ENCODE results near the gene ZNF497. TPM values are rescaled to one million over a fixed set of nuclear protein-coding genes. Genes with fewer than 3 reads are reported as not detected.

ZNF497 gene
- total and polyA plus RNA-seq, 2 of the 13 experiments (the other 11 are each of a cell fraction or from before 2014, with no cell fraction given), result 1.5 to 1.9 TPM

DNA sequence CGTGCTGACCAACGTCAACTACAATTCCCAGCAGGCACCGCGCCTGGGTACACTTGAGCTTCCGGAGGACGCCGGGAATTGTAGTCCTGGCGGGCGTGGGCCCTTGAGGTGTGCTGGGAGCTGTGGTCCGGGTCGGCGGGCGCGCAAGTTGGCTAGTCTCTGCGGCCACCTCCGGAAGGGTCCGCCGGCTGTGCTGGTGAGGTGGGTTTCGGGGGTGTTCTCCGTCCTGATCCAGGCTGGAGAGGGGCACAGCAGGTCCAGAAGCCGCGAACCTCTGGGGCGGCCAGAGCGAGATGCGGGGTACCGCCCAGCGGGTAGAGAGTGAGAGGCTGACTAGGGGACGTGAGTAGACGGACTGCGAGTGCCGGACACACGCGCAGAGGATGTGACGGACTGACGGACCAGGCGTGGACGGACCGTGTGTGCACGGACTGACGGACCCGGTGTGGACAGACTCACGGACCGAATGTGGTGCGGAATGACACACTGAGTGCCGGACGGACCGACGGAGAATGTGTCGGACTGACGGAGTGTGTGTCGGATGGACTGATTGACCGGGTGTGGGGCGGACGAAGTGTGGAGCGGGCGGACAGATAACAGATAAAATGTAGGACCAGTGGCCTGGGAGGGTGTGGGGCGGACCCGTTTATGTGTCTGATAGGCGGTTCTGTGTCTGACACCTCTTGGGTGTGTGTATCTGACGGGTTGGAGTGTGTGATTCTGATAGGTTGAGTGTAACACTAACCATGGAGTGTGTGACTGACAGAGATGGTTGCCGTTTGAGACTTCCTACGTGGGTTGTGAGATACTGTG lies 35.4 kb downstream of the ZNF497 start, which contains the start of gene ZSCAN22 (continued):
- peak; percentile 91; the same call in 1 of the 2 replicates for TF ChIP-seq ZNF598 (CRISPR knock-in tag; IDR thresholded peaks at IDR 0.05; ENCODE audit: borderline replicate concordance)
- no peak for TF ChIP-seq CC2D1A (CRISPR knock-in tag; IDR thresholded peaks at IDR 0.05)
- TF ChIP-seq RELA (CRISPR knock-in tag; IDR thresholded peaks at IDR 0.05), result peak; percentile 53; the same call in 1 of the 2 replicates
- no peak for TF ChIP-seq ZNF775 (CRISPR knock-in tag; IDR thresholded peaks at IDR 0.05; ENCODE audit: borderline replicate concordance)
- TF ChIP-seq, protein P1, sequence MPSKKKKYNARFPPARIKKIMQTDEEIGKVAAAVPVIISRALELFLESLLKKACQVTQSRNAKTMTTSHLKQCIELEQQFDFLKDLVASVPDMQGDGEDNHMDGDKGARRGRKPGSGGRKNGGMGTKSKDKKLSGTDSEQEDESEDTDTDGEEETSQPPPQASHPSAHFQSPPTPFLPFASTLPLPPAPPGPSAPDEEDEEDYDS (CRISPR knock-in tag; IDR thresholded peaks at IDR 0.05), result peak; percentile 62
- TF ChIP-seq POLR2A (IDR thresholded peaks at IDR 0.05; ENCODE audit: insufficient read depth in 1 of 2, low read depth in 2 of 2, low read length in 2 of 2), result peak; percentile 59 to 75
- TF ChIP-seq ZNF18 (CRISPR knock-in tag; IDR thresholded peaks at IDR 0.05; ENCODE audit: insufficient replicate concordance), result peak; percentile 76
- TF ChIP-seq ZNF850 (CRISPR knock-in tag; conservative IDR thresholded peaks at IDR 0.05), result no peak
- TF ChIP-seq HNRNPLL (IDR thresholded peaks at IDR 0.05; ENCODE audit: low read depth, low read length, poor library complexity, severe bottlenecking), result peak; percentile 85
- TF ChIP-seq, protein P2, sequence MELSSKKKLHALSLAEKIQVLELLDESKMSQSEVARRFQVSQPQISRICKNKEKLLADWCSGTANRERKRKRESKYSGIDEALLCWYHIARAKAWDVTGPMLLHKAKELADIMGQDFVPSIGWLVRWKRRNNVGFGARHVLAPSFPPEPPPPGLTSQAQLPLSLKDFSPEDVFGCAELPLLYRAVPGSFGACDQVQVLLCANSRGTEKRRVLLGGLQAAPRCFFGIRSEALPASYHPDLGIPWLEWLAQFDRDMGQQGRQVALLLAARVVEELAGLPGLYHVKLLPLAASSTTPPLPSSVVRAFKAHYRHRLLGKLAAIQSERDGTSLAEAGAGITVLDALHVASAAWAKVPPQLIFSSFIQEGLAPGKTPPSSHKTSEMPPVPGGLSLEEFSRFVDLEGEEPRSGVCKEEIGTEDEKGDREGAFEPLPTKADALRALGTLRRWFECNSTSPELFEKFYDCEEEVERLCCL (CRISPR knock-in tag; IDR thresholded peaks at IDR 0.05; ENCODE audit: borderline replicate concordance), result 0 out of 2 replicates have a peak, but pooled peaks have one; percentile 59
- no peak for TF ChIP-seq ZFP37 (CRISPR knock-in tag; IDR thresholded peaks at IDR 0.05; ENCODE audit: borderline replicate concordance)
- no peak for TF ChIP-seq PRPF4 (IDR thresholded peaks at IDR 0.05; ENCODE audit: low read depth, low read length, poor library complexity, severe bottlenecking)
- TF ChIP-seq NKX3-1 (CRISPR knock-in tag; IDR thresholded peaks at IDR 0.05), result 0 out of 2 replicates have a peak, but pooled peaks have one; percentile 65
- no peak for TF ChIP-seq FOXM1 (CRISPR knock-in tag; IDR thresholded peaks at IDR 0.05)
- TF ChIP-seq IKZF4 (CRISPR knock-in tag; IDR thresholded peaks at IDR 0.05; ENCODE audit: borderline replicate concordance, low read depth, not compliant biosample characterization), result peak; percentile 46
- no peak for TF ChIP-seq FOXO4 (CRISPR knock-in tag; conservative IDR thresholded peaks at IDR 0.05)
- peak; percentile 42 for TF ChIP-seq POGZ (CRISPR knock-in tag; IDR thresholded peaks at IDR 0.05)
- peak; percentile 56; the same call in 1 of the 2 replicates for TF ChIP-seq NR0B2 (CRISPR knock-in tag; IDR thresholded peaks at IDR 0.05)
- TF ChIP-seq, protein P3, sequence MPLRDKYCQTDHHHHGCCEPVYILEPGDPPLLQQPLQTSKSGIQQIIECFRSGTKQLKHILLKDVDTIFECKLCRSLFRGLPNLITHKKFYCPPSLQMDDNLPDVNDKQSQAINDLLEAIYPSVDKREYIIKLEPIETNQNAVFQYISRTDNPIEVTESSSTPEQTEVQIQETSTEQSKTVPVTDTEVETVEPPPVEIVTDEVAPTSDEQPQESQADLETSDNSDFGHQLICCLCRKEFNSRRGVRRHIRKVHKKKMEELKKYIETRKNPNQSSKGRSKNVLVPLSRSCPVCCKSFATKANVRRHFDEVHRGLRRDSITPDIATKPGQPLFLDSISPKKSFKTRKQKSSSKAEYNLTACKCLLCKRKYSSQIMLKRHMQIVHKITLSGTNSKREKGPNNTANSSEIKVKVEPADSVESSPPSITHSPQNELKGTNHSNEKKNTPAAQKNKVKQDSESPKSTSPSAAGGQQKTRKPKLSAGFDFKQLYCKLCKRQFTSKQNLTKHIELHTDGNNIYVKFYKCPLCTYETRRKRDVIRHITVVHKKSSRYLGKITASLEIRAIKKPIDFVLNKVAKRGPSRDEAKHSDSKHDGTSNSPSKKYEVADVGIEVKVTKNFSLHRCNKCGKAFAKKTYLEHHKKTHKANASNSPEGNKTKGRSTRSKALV (CRISPR knock-in tag; IDR thresholded peaks at IDR 0.05), result peak; percentile 79
- TF ChIP-seq CHCHD3 (CRISPR knock-in tag; IDR thresholded peaks at IDR 0.05), result no peak
- TF ChIP-seq ZNF124 (CRISPR knock-in tag; IDR thresholded peaks at IDR 0.05), result no peak
